Measurements from ENCODE around the gene GRHL1.
A peak's percentile ranks its signal among the peaks of the same experiment; 100 is the strongest.

Gene GRHL1

GRCh38 chr2:9992427-9993187, 41.1 kb downstream of the GRHL1 start:
- TF ChIP-seq CTCF (IDR thresholded peaks at IDR 0.05; ENCODE audit: insufficient read depth, low read length, missing control alignments), result no peak
- ChIA-PET CTCF (interaction anchor here (0.7 to 6.6 kb wide), 10 partner anchors 9 to 223 kb away, joined by 3 to 56 read pairs (median 3); no protein-coding TSS in a partner anchor), POLR2A (no interaction called here)
- H3K4me3 ChIP-seq (ENCODE audit: low read depth, low read length), result no peak overlapping the region
- no peak for DNase-seq (ENCODE audit: low read depth, low spot score)

- POLR2A ChIA-PET, result no interaction called here
- CTCF ChIA-PET, result interaction anchor here (1.0 to 6.6 kb wide), 9 partner anchors 10 to 224 kb away, joined by 3 to 56 read pairs (median 3); no protein-coding TSS in a partner anchor
- DNase-seq (ENCODE audit: low read depth, low spot score), result no peak
- no peak overlapping the region for H3K4me3 ChIP-seq (ENCODE audit: low read depth, low read length)
- TF ChIP-seq CTCF (IDR thresholded peaks at IDR 0.05; ENCODE audit: insufficient read depth, low read length, missing control alignments), result peak; percentile 8
Measured at GRCh38 chr2:9993488-9994165, 42.1 kb downstream of the GRHL1 start.

- no peak overlapping the region for H3K4me3 ChIP-seq (ENCODE audit: low read depth, low read length)
- DNase-seq (ENCODE audit: low read depth, low spot score), result no peak
- TF ChIP-seq CTCF (IDR thresholded peaks at IDR 0.05; ENCODE audit: insufficient read depth, low read length, missing control alignments), result no peak
- POLR2A ChIA-PET, result no interaction called here
- CTCF ChIA-PET, result interaction anchor here (1.9 to 6.6 kb wide), 3 partner anchors 11 to 195 kb away, joined by 5 to 56 read pairs (median 12); no protein-coding TSS in a partner anchor
Measured at GRCh38 chr2:9994462-9994861, 43.0 kb downstream of the GRHL1 start.

- H3K4me3 ChIP-seq (ENCODE audit: low read depth, low read length), result no peak overlapping the region
- POLR2A ChIA-PET, result no interaction called here
- no peak for DNase-seq (ENCODE audit: low read depth, low spot score)
- CTCF ChIA-PET, result interaction anchor here (1.9 to 6.6 kb wide), 2 partner anchors 12 to 181 kb away, joined by 5 to 56 read pairs; no protein-coding TSS in a partner anchor
- TF ChIP-seq CTCF (IDR thresholded peaks at IDR 0.05; ENCODE audit: insufficient read depth, low read length, missing control alignments), result no peak
Measured at GRCh38 chr2:9995059-9995458, 43.6 kb downstream of the GRHL1 start.

- no peak for TF ChIP-seq CTCF (IDR thresholded peaks at IDR 0.05; ENCODE audit: insufficient read depth, low read length, missing control alignments)
- no peak for DNase-seq (ENCODE audit: low read depth, low spot score)
- no peak overlapping the region for H3K4me3 ChIP-seq (ENCODE audit: low read depth, low read length)
- POLR2A ChIA-PET, result no interaction called here
- CTCF ChIA-PET, result interaction anchor here (1.0 to 6.6 kb wide), 3 partner anchors 12 to 183 kb away, joined by 3 to 56 read pairs (median 5); no protein-coding TSS in a partner anchor
Measured at GRCh38 chr2:9996321-9996720, 44.8 kb downstream of the GRHL1 start.

GRCh38 chr2:9997936-9998335, 46.4 kb downstream of the GRHL1 start:
- ChIA-PET POLR2A (no interaction called here), CTCF (interaction anchor here (0.7 to 6.6 kb wide), 2 partner anchors 15 to 184 kb away, joined by 3 to 56 read pairs; no protein-coding TSS in a partner anchor)
- DNase-seq (ENCODE audit: low read depth, low spot score), result no peak
- H3K4me3 ChIP-seq (ENCODE audit: low read depth, low read length), result no peak overlapping the region
- no peak for TF ChIP-seq CTCF (IDR thresholded peaks at IDR 0.05; ENCODE audit: insufficient read depth, low read length, missing control alignments)
